Measurements from ENCODE around the gene CIDEB.

CIDEB gene

GRCh38 chr14:24269368-24269767 is 38.4 kb downstream of the CIDEB start:
- DNase-seq: no peak

- no peak for DNase-seq
Measured at GRCh38 chr14:24268225-24268624, 39.6 kb downstream of the CIDEB start.

- no peak for DNase-seq
Measured at GRCh38 chr14:24267516-24267915, 40.3 kb downstream of the CIDEB start.

- DNase-seq: no peak
Measured at GRCh38 chr14:24266344-24267244, 41.2 kb downstream of the CIDEB start.

GRCh38 chr14:24264298-24264697 is 43.5 kb downstream of the CIDEB start:
- DNase-seq: no peak

- no peak for DNase-seq
Measured at GRCh38 chr14:24263848-24264247, 43.9 kb downstream of the CIDEB start.

- DNase-seq: no peak
Measured at GRCh38 chr14:24262821-24263733, 44.7 kb downstream of the CIDEB start, which contains the start of gene TGM1. Gene TGM1, minus strand, starts transcription at chr14:24263177. Its CDS starts 825 bp downstream, at chr14:24262352.

GRCh38 chr14:24261969-24262327 is 45.8 kb downstream of the CIDEB start:
- DNase-seq: no peak

GRCh38 chr14:24261256-24261968 is 46.4 kb downstream of the CIDEB start:
- DNase-seq: no peak

GRCh38 chr14:24260780-24261157 is 47.0 kb downstream of the CIDEB start:
- no peak for DNase-seq

- no peak for DNase-seq
Measured at GRCh38 chr14:24260026-24260779, 47.6 kb downstream of the CIDEB start.

GRCh38 chr14:24259282-24260025 is 48.3 kb downstream of the CIDEB start:
- DNase-seq: no peak

- no peak for DNase-seq
Measured at GRCh38 chr14:24258548-24259265, 49.1 kb downstream of the CIDEB start.

- no peak for DNase-seq
Measured at GRCh38 chr14:24258119-24258518, 49.7 kb downstream of the CIDEB start.

GRCh38 chr14:24256960-24257359 is 50.8 kb downstream of the CIDEB start:
- DNase-seq: no peak

- DNase-seq: no peak
Measured at GRCh38 chr14:24255931-24256711, 51.7 kb downstream of the CIDEB start.

- no peak for DNase-seq
Measured at GRCh38 chr14:24255438-24255837, 52.3 kb downstream of the CIDEB start.

Measured in activated naive CD4-positive, alpha-beta T cell treated with Interleukin-2 at 50 U/mL for 16 hours (primary cell).